Ovary (tissue), 9 donors: Measurements from ENCODE around the gene ADAMTS2. TPM values are rescaled to one million over a fixed set of nuclear protein-coding genes. Genes with fewer than 3 reads are reported as not detected.

Experiments used
- DNase-seq, 5 donors: peaks; one replicate each; pipeline ENCODE4 v3.0.0-alpha.2; 2019 to 2020
- H3K27ac ChIP-seq, 2 donors: fragments of 200-600 bp; one replicate each; pipeline versions ENCODE4 v1.5.1 to v1.8.0; 2019 to 2022
- H3K27me3 ChIP-seq: fragments of 200-600 bp; one replicate; pipeline ENCODE4 v1.8.0; 2022
- H3K36me3 ChIP-seq: fragments of 200-600 bp; sonication (generic); one replicate; pipeline ENCODE4 v1.5.1; 2019
- H3K4me1 ChIP-seq: one replicate; pipeline ENCODE4 v1.8.1; 2013; ENCODE audit warnings: mild to moderate bottlenecking, moderate library complexity; ENCODE audit not compliant: insufficient read depth
- H3K4me3 ChIP-seq: fragments of 200-600 bp; sonication (generic); one replicate; pipeline ENCODE4 v1.5.1; 2017
- H3K9me3 ChIP-seq, 2 donors: fragments of 200-600 bp in 1 of 2; sonication (generic) in 1 of 2; one replicate each; pipeline versions ENCODE4 v1.5.1 to v1.8.1; 2013 to 2019; ENCODE audit warnings: mild to moderate bottlenecking in 1 of 2, moderate library complexity in 1 of 2
- EP300 ChIP-seq: sonication (generic); formaldehyde crosslinking; IDR thresholded peaks from one replicate; pipeline ENCODE4 v1.6.1; 2017; ENCODE audit warnings: antibody characterized with exemption
- POLR2A ChIP-seq: fragments of 450-650 bp; IDR thresholded peaks from one replicate; pipeline ENCODE4 v1.6.1; 2017; ENCODE audit warnings: antibody characterized with exemption, mild to moderate bottlenecking, moderate library complexity
- WGBS, 3 donors: extraction: QIAGEN DNeasy Blood & Tissue Kit in 1 of 3; methylation state at CpG; one replicate each; pipeline versions ENCODE4 v1.1.5 to v1.1.7; 2013 to 2017; 5-methylcytosine and 5-hydroxymethylcytosine counted together
- intact Hi-C, 4 donors: fragments of 100-400 bp; cut with DNase I; formaldehyde crosslinking; loops; one replicate each; pipeline versions ENCODE4 v1.11.0 to v1.15.1; 2022 to 2023
- polyA plus RNA-seq, 2 donors: library from polyadenylated mRNA; stranded (reverse); fragments of 200-250 nt in 1 of 2; fragments of 350-450 nt in 1 of 2; fragmentation: Illumina TruSeq in 1 of 2; extraction: RNeasy Lipid Tissue Mini Kit (QIAGEN cat#74804) in 1 of 2; gene quantifications; one replicate each; pipeline ENCODE4 v1.2.3, GENCODE V29; 2013 to 2014
- small RNA-seq: library from RNA; depleted of rRNA; stranded (forward); fragments of <200 nt; gene quantifications from one replicate; pipeline ENCODE3, GENCODE V24; 2016
- total RNA-seq, 7 donors: library from RNA; depleted of rRNA in 2 of 7; stranded (reverse); fragments of >200 nt in 2 of 7; fragmentation: NEBNext Ultra II Directional in 3 of 7; extraction: Animal tissue kit (Norgen Biotek cat#: 25700) in 3 of 7; gene quantifications; one replicate each; pipeline versions ENCODE4 v1.1.0 to v1.2.4, GENCODE V29; 2016 to 2023
- TF ChIP-seq, protein P1 (sequence below), 3 donors: fragments of 450-650 bp in 2 of 3; fragments of 200-600 bp in 1 of 3; IDR thresholded peaks; one replicate each; pipeline versions ENCODE4 v1.5.1 to v1.8.0; 2016 to 2022; ENCODE audit warnings: antibody characterized with exemption in 3 of 3, mild to moderate bottlenecking in 1 of 3
- donor health status: DM: no; HTN: no; CAD: no; lungs with moderate emphysema.
- donor health status: DM: no; HTN: no; CAD: no.
- donor health status: Bipolar disorder and iron deficiency.
- donor health status: DM: yes; HTN: yes; CAD: no.
- donor health status: DM: no; HTN: no; CAD: no.
- donor health status: DM: yes; HTN: yes; CAD: no.

Gene ADAMTS2
- total and polyA plus RNA-seq, 9 donors, result 7.9 to 31.8 (median 11.5) TPM

DNA sequence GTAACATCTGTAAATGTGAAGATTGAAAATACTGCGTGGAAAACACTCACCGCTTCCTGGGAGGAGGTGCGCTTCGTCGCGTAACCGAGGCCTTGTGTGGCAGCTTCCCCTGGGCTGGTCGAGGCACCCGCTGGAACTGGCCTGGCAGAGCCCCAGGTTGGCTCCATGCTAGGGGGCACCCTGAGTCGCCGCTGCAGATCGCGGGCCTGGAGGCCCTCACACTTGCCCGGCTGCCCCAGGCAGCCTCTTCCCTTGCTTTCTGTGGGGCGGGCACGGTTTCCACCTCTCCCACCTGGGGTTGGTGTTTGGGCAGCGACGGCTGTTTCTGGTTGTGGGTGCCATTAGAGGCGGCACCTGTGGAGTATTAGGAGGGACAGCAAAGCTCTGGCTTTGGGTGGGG, 284.2 kb downstream of the ADAMTS2 start:
- TF ChIP-seq, protein P1, sequence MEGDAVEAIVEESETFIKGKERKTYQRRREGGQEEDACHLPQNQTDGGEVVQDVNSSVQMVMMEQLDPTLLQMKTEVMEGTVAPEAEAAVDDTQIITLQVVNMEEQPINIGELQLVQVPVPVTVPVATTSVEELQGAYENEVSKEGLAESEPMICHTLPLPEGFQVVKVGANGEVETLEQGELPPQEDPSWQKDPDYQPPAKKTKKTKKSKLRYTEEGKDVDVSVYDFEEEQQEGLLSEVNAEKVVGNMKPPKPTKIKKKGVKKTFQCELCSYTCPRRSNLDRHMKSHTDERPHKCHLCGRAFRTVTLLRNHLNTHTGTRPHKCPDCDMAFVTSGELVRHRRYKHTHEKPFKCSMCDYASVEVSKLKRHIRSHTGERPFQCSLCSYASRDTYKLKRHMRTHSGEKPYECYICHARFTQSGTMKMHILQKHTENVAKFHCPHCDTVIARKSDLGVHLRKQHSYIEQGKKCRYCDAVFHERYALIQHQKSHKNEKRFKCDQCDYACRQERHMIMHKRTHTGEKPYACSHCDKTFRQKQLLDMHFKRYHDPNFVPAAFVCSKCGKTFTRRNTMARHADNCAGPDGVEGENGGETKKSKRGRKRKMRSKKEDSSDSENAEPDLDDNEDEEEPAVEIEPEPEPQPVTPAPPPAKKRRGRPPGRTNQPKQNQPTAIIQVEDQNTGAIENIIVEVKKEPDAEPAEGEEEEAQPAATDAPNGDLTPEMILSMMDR (IDR thresholded peaks at IDR 0.05), result no peak
- TF ChIP-seq POLR2A (no peak), EP300 (no peak)
- Histone ChIP-seq H3K4me1 (peaks cover 3% of the 10 kb centered on the region), H3K27ac (no peak overlapping the region), H3K27me3 (no peaks in the 10 kb centered on the region), H3K4me3 (peak overlapping the region; percentile 96), H3K36me3 (no peaks in the 10 kb centered on the region), H3K9me3 (peaks cover 0 to 7% of the 10 kb centered on the region in 2 donors)
- WGBS, 3 donors, result 66 to 77% (median 73%) methylated on average over 19 of the region's 19 CpGs
- intact Hi-C loops, result loop anchor here in 2 of 4 donors (2.0 to 10.0 kb wide), 3 partner anchors 206 to 336 kb away; partner anchors contain the start of genes ZNF354A (in 1 of the 2) and ZNF354B (in 1 of the 2)
- DNase-seq, result peak in 4 of 5 donors; percentile 15 to 51 (median 43)

Small RNAs within 50 kb of the gene (small RNA-seq; reads per million reads assigned to genes)
- gene AC109479.2, result not detected

Other genes with a start within 250 kb of the ADAMTS2 start
- gene RUFY1, start 205.1 kb upstream of the ADAMTS2 start, total RNA-seq, result 10 to 100 TPM; 35.6 to 47.2 (median 39.1) TPM
- gene RUFY1, start 205.1 kb upstream of the ADAMTS2 start, polyA plus RNA-seq, result 10 to 100 TPM; 31.4 to 53.6 TPM